HL-60 (cell line): ENCODE data around the gene AFF4.

Source experiments
- DNase-seq, 2 experiments: peaks; one replicate each; pipeline ENCODE4 v3.0.0-alpha.2; 2010 to 2020; ENCODE audit warnings: low read depth in 1 of 2, low spot score in 1 of 2
- H3K27ac ChIP-seq: fragments of 250-450 bp; sonication (Bioruptor Pico); replicated peaks from 2 replicates; pipeline ENCODE4 v1.5.1; 2020; ENCODE audit warnings: mild to moderate bottlenecking, moderate library complexity
- H3K27me3 ChIP-seq: fragments of 250-450 bp; sonication (Bioruptor Pico); 2 replicates; pipeline ENCODE4 v1.5.1; 2021; ENCODE audit warnings: mild to moderate bottlenecking, moderate library complexity; ENCODE audit not compliant: insufficient read depth, poor library complexity, severe bottlenecking
- H3K4me3 ChIP-seq: replicated peaks from 2 replicates; pipeline ENCODE4 v1.5.1; 2011; ENCODE audit warnings: mild to moderate bottlenecking, control low read depth, low read length; ENCODE audit not compliant: insufficient read depth
- CTCF ChIP-seq: IDR thresholded peaks from one replicate; pipeline ENCODE4 v1.5.1; 2011; ENCODE audit warnings: low read length, control low read depth, inconsistent platforms; ENCODE audit not compliant: insufficient read depth
- GABPA ChIP-seq: IDR thresholded peaks from 2 replicates; pipeline ENCODE4 v1.6.1; 2012; ENCODE audit warnings: low read depth
- POLR2AphosphoS5 ChIP-seq: IDR thresholded peaks from 2 replicates; pipeline ENCODE4 v1.6.1; 2012; ENCODE audit warnings: low read depth
- REST ChIP-seq: IDR thresholded peaks from 2 replicates; pipeline ENCODE4 v1.6.1; 2012; ENCODE audit warnings: low read depth; ENCODE audit not compliant: insufficient replicate concordance
- SPI1 ChIP-seq: IDR thresholded peaks from 2 replicates; pipeline ENCODE4 v1.6.1; 2012; ENCODE audit warnings: low read depth, mild to moderate bottlenecking, borderline replicate concordance

Gene AFF4

GRCh38 chr5:132971483-132972435 is 8.3 kb upstream of the AFF4 start:
- no peak overlapping the region for H3K27ac ChIP-seq
- H3K27me3 ChIP-seq: no peaks in the 10 kb centered on the region
- TF ChIP-seq POLR2AphosphoS5 (no peak), GABPA (no peak), REST (no peak), CTCF (no peak), SPI1 (no peak)
- H3K4me3 ChIP-seq: no peak overlapping the region
- no peak for DNase-seq

GRCh38 chr5:132965120-132965519 is 1.7 kb upstream of the AFF4 start:
- Histone ChIP-seq H3K27ac (no peak overlapping the region), H3K27me3 (no peaks in the 10 kb centered on the region), H3K4me3 (no peak overlapping the region)
- no peak for DNase-seq
- TF ChIP-seq POLR2AphosphoS5 (no peak), SPI1 (no peak), CTCF (no peak), REST (no peak), GABPA (no peak)

- H3K27me3 ChIP-seq: no peaks in the 10 kb centered on the region
- H3K27ac ChIP-seq: peak overlapping the region; percentile 72
- peak overlapping the region; percentile 64 for H3K4me3 ChIP-seq
- no peak for DNase-seq
- peak; percentile 9; the same call in 1 of the 2 replicates for TF ChIP-seq SPI1
- TF ChIP-seq GABPA: no peak
- TF ChIP-seq CTCF: no peak
- no peak for TF ChIP-seq REST
- no peak for TF ChIP-seq POLR2AphosphoS5
Observed at GRCh38 chr5:132962429-132963021, 909 bp downstream of the AFF4 start.
